HUDEP-2 (cell line): Measurements from ENCODE around the gene NFKBIE.
"Not testable (repeated sequence)": the region's sequence is repeated elsewhere in the genome, so short reads cannot be mapped to it uniquely, and the experiment has no call there.

Experiments used
- DNase-seq, 76 experiments: peaks; one replicate each; lab custom pipeline; 2025; ENCODE audit not compliant: unreplicated experiment in 76 of 76; lab: John Stamatoyannopoulos, UW

Gene NFKBIE

DNA sequence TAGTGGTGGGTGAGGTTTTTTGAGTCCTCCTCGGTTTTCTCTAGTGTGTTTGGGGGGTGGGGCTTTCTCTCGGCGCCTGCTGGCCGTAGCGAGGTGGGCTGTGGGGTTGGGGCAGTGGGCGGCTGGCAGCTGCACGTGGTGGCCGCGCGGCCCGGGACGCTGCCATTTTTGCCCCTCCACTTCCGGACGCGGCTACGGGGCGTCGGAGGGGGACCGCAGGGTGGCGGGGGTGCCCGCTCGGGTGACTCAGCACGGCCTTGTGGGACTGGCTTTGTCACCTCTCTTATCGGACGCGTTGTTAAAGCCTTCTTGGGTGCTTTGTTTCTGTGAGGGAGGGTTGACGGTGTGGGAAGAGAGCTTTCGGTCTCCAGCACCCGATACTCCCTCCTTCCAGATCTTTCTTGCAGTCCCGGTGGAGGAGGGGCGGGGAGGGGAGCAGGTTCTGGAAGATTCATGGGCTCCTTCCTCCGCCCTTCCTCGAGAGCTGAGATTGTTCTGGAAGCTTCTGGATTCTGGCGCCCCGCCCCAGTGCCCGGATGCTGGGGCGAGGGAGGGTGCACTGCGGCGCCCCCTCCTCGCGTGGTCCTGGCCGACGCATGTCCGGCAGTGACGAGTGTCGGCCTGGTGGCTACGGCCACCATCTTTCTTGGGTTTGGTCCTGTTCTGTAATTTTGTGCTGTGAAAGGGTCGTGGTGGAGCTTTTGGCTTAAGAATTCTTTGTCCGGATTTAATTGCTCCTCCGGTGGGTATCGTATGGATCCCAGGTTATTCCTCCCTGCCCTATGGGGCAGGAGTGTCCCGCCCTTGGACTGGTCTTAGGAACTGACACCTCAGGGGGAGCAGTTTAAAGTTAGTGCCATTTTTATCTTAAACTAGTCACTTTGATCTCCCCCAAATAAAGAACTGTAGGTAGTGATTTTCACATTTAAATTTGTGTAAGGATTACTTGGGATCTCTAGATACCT lies 17.7 kb downstream of the NFKBIE start:
- DNase-seq, result peak in 73 of 76 experiments; percentile 34 to 90 (median 78)

DNA sequence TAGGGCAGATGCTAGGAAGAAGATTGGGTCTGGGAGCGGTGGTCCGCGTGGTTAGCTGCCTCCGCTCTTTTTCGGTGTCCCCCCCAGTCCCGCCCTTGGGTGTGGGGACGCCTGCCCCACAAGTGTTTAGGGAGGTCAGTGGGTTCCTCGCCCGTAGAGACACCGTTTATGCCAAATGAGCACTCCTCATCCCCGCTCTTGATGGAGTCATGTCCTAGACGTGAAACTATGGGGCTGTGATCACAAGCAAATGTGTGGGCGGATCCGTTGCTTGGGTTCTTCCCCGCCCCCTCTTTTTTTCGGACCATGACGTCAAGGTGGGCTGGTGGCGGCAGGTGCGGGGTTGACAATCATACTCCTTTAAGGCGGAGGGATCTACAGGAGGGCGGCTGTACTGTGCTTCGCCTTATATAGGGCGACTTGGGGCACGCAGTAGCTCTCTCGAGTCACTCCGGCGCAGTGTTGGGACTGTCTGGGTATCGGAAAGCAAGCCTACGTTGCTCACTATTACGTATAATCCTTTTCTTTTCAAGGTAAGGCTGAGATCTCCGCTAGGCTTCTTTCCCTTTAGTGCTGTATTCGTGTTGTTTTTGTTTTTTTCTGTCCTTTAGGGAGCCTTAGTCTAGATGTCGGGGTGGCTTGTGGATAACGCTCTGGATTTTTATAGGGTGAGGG lies 18.6 kb downstream of the NFKBIE start, which contains the start of gene HSP90AB1:
Gene HSP90AB1, plus strand, starts transcription at position 439 of the 675 bp plus-strand sequence. CDS start 1,529 bp downstream, outside the sequence.
- peak in 75 of 76 experiments; percentile 91 to 99 (median 97) for DNase-seq

DNA sequence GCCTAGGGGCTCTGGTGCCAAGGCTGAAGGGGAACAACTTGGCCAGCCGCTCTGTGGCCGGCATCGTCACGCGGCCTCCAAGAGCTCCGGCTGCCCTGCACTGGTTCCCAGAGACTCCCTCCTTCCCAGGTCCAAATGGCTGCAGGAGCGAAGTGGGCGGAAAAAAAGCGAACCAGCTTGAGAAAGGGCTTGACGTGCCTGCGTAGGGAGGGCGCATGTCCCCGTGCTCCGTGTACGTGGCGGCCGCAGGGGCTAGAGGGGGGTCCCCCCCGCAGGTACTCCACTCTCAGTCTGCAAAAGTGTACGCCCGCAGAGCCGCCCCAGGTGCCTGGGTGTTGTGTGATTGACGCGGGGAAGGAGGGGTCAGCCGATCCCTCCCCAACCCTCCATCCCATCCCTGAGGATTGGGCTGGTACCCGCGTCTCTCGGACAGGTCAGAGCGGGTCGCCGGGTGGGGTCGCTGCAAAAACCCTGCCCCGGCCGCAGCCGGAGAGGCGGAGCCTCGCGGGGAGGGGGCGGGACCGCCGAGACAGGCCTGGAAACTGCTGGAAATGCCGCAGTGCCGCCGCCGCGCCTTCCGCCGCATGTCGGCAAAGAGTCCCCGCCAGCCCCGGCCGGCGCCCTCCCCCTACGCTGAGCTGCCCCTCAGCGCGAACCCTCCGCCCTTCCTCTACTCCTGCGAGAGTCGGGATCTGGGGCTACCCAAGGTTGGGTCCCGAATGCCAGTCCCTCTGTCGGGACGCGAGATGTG lies 19.3 kb downstream of the NFKBIE start:
- DNase-seq, result peak in 74 of 76 experiments; percentile 38 to 97 (median 81)

DNA sequence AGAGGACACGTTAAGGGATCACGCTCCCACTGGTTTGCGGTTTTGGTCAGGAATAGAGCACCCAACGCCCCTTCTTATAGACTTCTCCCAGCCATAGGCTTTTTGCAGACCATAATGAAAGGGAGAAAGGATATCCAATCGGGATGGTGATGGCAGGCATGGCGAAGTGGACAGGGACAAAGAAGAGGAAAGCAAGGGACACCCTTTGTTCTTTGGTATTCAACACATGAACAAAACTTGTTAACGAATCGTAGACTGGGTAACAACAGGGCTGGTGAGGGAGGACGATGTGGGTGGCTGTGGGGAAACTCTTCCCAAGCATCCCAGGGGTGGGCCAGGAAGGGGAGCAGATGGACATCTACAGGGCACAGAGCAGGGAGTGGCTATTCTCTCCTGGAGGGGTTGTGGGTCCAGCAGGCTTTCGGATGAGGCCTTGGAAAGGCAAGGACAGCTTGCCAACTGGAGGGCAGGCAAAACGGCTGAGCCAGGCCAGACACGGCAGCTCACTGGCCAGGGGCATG lies 19.9 kb downstream of the NFKBIE start:
- no peak for DNase-seq

DNA sequence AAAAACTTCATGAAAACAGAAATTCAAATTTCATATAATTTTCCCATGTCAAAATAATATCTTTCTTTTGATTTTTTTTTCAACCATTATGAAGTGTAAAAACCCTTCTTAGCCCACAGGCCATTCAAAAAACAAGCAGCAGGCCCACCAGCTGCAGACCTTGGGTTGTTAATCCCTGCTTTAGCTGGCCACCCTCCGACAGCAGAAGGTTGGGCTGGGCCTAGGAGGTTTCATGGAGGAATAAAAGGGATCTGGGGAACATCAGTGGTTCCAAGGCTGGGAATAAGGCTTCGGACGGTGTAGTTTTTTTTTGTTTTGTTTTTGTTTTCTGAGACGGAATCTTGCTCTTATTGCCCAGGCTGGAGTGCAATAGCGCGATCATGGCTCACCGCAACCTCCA lies 22.0 kb downstream of the NFKBIE start:
- DNase-seq, result no peak

DNA sequence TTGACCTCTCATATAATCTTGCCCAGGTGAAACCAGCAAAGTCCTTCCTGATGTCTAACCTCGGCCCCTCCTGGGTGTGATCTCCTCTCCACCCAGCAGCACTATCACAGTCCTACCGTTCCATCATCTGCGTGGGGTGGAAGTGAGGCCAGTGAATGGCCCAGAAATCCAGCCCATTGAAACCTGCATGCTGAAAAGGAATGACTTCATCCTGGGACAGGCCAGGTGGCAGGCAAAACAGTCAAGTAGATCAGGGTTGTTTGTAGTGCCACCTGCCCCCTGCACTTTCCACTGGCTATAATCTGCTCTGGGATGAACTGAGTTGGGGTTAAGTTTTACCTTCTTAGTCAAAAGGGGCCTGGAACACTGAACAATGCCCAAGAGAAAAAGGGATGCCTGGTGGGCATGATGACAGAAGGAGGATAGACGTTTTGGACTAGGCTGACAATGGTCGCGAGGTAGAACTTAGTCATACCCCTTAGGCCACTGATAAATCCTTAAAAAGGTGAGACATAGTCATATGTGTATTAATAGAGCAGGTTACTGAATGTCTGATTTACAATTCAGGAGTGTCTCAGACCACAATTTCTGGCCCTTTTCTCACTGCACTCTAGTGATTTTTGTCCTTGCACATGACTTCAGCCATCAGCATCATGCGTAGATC lies 26.5 kb downstream of the NFKBIE start:
- DNase-seq, result no peak

DNA sequence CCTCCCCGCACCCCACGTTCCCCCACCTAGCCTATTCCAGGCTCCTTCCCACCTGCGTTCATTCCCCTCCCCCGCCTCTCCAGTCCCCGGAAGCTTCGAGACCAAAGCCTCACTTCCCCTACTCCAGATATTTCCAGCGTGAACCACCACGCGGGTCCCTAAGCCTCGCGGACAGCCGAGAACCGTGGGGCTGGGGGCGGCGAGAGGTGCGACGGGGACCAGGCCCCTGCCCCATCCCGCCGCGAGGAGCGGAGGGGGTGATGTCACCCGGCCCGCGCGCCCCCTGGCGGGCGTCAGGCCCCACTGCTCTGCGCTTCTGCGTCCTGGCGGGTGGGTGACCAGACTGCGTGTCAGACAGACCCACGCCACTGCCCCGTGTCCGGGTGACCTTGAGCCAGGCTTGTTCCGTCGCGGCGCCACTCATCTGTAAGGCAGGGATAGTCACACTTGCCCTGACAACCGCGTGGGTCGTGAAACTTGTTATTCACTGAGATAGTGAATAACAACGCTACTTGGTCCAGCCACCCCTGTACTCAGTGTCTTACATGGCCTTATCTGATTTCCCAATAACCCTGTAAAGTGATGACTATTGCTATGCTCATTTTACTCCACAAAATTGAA lies 27.4 kb downstream of the NFKBIE start:
- DNase-seq, result peak in 67 of 76 experiments; percentile 21 to 97 (median 71)

DNA sequence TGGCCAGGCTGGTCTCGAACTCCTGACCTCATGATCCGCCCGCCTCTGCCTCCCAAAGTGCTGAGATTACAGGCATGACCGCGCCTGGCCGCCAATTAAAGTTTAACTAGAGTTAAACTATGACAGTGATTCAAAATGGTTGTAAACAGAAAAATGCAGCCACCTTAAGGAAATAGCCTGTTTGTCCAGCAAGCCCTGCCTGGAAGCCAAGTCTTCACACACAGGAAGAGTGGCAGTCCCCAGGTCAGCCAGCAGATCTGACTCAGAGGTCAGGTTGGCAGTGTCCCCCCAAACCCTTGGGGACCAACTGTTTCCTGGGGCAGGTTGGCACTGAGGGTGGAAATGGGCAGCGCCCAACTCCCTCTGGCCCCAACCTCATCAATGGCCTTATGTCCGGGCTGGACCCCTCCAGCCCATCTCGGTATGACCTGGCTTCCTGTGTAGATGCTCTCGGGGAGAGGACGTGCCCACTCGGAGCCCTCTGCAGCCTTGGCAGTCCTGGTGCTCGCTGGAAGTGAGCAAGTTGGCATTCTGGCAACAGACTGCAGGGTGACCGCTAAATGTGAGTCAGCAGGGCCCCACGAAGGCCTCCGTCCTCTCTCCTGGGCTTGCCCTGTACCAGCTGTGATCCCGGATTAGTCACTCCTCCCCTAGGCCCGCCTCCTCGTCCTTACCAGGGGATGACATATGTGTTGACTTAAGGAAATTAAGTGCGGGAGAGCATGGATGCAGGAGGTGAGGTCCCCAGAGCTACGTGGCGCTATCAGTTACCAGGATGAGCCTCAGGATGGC lies 28.1 kb downstream of the NFKBIE start:
- DNase-seq, result peak in 75 of 76 experiments; percentile 29 to 95 (median 88)

DNA sequence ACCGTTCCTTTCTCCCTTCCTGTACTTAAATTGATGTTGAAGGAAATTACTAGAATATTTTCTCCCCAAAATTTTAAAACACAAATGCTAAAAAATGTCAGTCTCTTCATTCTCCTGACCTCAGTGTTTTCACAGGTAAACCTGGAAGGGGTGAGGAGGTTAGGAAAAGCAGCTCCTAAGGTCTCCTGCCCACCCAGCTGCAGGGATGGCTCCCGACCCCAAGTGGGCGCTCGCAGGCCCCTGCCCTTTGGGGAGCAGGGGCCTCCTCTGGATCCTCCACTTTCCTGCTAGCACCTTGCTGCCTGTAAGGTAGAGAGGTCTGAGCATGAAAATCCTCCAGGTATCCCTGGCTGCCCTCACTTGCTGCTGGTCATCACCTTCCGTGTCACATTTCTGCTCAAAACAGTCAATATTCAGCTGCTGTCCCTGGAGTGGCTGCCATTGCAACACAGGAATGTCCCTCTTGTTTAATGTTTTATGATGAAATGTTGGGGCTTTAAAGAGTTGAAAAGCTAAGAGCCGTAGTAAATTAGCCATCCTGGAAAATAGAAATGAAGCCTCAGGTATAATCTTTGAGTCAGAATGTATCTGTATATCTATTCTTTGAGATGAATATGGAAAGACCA lies 29.3 kb downstream of the NFKBIE start:
- no peak for DNase-seq

DNA sequence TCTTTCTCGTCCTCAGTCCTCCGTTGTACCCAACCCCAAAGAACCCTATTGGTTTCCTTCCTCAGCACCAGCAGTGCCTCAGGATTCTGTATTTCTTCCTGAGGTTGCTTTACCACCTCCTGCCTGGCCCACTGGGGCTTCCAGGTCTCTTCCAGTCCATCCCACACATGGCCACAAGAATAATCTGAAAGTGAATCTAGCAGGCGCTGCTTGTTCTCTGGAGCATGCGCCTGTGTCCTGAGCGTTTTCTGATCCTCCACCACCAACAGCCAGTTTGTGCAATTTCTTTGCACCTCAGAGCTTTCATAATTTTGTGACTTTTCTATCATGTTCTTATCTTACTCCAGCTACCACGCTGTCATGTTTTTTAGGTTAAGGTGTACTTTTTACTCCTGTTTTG lies 30.1 kb downstream of the NFKBIE start:
- DNase-seq, result no peak

DNA sequence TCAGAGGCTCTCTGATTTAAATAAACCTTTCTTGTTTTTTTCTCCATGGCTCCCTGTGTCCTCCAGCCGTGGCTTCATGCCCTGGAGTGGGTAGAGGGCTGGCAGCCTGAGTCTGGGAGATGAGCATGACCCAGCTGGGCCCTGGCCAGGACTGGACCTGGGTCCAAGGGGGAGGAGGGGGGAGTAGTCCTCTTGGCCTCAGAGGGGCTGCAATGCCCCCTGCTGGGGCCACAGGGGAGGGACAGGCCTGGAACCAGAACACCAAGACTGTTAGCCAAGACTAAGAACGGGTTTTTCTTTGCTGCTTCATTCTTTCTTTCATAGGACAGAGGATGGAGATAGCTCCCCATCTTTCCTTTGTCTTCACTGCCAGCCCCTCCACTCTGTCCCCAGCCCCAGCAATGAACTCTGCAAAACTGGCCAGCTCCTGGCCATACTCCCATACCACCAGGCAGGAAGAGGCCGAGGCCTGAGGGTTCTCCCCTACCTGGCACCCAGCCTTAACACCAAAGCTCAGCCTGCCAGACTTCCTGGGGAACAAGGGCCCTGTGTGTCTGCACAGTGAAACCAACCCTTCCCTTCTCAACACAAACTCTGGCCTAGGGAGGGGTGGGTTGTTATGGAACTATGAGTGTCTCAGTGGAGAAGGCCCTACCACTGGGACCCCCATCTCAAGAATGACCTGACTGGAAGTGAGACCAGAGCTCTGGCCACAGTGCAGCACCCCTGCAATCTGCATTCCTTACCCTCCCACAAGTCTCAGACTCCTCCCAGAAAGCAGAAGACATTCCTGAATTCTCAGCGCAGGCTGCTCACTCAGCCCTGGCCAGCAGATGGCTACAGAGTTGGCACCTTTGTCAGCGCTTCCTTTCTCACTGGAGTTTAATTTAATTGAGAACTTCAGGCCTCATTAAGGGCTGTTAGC lies 31.0 kb downstream of the NFKBIE start:
- DNase-seq, result peak in 47 of 76 experiments; percentile 17 to 73 (median 42)

DNA sequence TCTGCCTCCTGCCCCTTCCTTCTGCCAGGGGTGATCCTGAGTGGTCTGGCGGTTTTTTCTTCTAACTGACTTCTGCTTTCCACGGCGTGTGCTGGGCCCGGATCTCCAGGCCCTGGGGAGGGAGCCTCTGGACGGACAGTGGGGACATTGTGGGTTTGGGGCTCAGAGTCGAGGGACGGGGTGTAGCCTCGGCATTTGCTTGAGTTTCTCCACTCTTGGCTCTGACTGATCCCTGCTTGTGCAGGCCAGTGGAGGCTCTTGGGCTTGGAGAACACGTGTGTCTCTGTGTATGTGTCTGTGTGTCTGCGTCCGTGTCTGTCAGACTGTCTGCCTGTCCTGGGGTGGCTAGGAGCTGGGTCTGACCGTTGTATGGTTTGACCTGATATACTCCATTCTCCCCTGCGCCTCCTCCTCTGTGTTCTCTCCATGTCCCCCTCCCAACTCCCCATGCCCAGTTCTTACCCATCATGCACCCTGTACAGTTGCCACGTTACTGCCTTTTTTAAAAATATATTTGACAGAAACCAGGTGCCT lies 31.7 kb downstream of the NFKBIE start:
- no peak for DNase-seq

DNA sequence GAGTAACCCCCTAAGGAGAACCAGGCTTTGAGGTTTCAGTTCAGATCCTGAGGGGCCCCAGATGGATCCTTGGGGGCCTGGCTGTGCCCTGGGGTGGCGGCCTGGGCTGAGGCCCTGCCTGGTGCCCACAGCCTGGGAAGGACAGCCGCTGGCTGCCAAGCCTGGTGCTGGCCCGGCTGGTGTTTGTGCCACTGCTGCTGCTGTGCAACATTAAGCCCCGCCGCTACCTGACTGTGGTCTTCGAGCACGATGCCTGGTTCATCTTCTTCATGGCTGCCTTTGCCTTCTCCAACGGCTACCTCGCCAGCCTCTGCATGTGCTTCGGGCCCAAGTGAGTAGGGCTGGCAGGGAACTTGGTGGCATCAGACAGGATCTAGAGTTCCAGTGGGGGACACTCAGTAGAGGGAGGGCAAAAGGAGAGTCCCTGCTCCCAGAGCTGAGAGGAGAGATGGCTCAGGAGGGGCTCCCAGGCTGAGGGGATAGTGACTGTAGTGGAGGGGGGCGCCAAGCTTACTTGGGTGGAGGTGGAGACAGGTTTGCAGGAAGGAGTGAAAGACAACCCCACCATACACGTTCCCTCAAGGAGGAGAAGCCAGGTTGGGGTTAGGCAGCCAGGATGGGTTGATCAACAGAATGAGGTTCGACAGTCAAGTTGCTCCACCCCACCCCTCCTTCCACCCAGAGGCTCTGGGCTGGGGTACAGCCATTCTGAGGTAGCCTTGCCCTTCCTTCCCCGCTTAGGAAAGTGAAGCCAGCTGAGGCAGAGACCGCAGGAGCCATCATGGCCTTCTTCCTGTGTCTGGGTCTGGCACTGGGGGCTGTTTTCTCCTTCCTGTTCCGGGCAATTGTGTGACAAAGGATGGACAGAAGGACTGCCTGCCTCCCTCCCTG lies 32.4 kb downstream of the NFKBIE start:
- DNase-seq, result no peak

DNA sequence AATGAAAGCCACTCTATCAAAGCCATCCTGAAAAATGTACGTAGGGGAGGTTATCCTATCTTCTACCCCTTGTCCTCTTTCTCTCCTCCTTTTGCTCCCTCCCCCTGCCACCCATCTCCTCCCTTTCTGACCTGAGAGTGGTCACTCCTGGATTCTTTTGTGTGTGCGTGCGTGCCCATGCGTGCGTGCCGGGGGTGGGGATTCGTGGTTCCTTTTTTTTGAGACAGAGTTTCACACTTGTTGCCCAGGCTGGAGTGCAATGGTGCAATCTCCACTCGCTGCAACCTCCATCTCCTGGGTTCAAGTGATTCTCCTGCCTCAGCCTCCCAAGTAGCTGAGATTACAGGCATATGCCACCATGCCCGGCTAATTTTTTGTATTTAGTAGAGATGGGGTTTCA lies 33.9 kb downstream of the NFKBIE start:
- DNase-seq, result not testable (repeated sequence)

DNA sequence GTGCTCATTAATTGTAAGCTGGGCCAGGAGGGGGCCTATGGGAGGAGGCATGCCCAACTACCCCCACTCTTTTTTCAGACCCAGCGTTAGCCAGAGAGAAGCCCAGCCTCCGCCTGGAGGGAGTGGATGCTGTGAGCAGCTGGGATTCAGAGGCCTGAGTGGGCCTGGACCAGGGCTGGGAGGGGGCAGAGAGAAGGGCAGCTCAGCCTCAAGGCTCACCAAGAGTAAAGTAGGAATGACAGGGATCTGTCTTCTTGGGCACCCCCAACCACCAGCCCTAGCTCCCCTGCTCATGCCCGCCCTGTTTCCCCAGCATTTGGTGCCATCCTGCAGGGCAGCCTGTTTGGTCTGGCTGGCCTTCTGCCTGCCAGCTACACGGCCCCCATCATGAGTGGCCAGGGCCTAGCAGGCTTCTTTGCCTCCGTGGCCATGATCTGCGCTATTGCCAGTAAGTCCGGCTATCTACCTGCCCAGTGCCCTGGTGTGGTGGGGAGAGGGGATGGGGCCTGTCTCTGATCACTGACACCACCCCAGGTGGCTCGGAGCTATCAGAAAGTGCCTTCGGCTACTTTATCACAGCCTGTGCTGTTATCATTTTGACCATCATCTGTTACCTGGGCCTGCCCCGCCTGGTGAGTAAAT lies 35.2 kb downstream of the NFKBIE start:
- no peak for DNase-seq
